BJ (cell line): ENCODE results near the gene OSBPL6. TPM values are rescaled to one million over a fixed set of nuclear protein-coding genes. Genes with fewer than 3 reads are reported as not detected.

Source experiments
- CTCF ChIA-PET: fragments of 350-600 bp; formaldehyde crosslinking; extraction: SDS; loops from one replicate; lab custom pipeline; 2021; ENCODE audit warnings: antibody characterized with exemption, inconsistent platforms; lab: Yijun Ruan, JAX
- POLR2A ChIA-PET: fragments of 300-600 bp; sonication (Branson Sonifier 250); formaldehyde crosslinking; extraction: SDS; loops from one replicate; lab custom pipeline; 2021; ENCODE audit warnings: antibody characterized with exemption; lab: Charles Lee
- DNase-seq: peaks from one replicate; pipeline ENCODE4 v3.0.0-alpha.2; 2011; ENCODE audit warnings: low read depth
- H3K27me3 ChIP-seq: 2 replicates; pipeline ENCODE4 v1.6.0; 2011; ENCODE audit warnings: low read length; ENCODE audit not compliant: control insufficient read depth, insufficient read depth
- H3K36me3 ChIP-seq: 2 replicates; pipeline ENCODE4 v1.5.1; 2011; ENCODE audit warnings: low read length; ENCODE audit not compliant: control insufficient read depth, insufficient read depth
- H3K4me3 ChIP-seq: 2 replicates; pipeline ENCODE4 v1.5.1; 2011; ENCODE audit warnings: low read depth, mild to moderate bottlenecking, control low read depth, low read length
- CTCF ChIP-seq: IDR thresholded peaks from 2 replicates; pipeline ENCODE4 v1.5.1; 2011; ENCODE audit warnings: low read depth, mild to moderate bottlenecking, control low read depth, inconsistent platforms, low read length, moderate library complexity; ENCODE audit not compliant: insufficient read depth
- polyA plus RNA-seq: library from polyadenylated mRNA; depleted of rRNA; stranded (reverse); fragments of >200 nt; gene quantifications from 2 replicates; pipeline ENCODE4 v1.2.3, GENCODE V29; 2011

OSBPL6 gene
- polyA plus RNA-seq, 1 experiment = 3.7 TPM

- Histone ChIP-seq H3K27me3 (no peaks in the 10 kb centered on the region), H3K4me3 (no peak overlapping the region), H3K36me3 (no peaks in the 10 kb centered on the region)
- no peak for TF ChIP-seq CTCF
- ChIA-PET CTCF (no interaction called here), POLR2A (no interaction called here)
- peak; percentile 21 for DNase-seq
Measured at GRCh38 chr2:178205853-178206521, 11.7 kb downstream of the OSBPL6 start.

DNA sequence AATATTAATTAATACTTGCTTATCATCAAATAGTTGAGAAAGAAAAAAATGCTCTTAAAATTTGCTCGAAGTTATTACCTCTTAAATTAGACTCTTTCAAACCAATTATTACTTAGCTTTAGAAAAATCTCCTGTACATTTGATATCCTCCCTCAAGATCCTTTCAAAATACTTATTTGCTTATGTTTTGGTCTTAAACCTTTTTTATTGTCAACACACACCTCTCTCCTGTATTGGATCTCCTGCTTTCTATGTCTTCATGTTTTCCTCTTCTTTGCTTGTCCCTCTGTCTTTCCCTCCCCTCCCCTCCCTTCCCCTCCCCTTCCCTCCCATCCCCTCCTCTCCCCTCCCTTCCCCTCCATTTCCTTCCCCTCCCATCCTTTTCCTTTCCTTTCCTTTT lies 14.0 kb downstream of the OSBPL6 start:
- no peak for DNase-seq
- CTCF ChIA-PET = interaction anchor here (1.2 to 2.0 kb wide), 4 partner anchors 9 to 39 kb away, joined by 3 to 9 read pairs (median 6); no protein-coding TSS in a partner anchor
- H3K27me3 ChIP-seq = no peaks in the 10 kb centered on the region
- TF ChIP-seq CTCF = no peak
- POLR2A ChIA-PET = no interaction called here
- H3K4me3 ChIP-seq = no peak overlapping the region
- H3K36me3 ChIP-seq = no peaks in the 10 kb centered on the region

DNA sequence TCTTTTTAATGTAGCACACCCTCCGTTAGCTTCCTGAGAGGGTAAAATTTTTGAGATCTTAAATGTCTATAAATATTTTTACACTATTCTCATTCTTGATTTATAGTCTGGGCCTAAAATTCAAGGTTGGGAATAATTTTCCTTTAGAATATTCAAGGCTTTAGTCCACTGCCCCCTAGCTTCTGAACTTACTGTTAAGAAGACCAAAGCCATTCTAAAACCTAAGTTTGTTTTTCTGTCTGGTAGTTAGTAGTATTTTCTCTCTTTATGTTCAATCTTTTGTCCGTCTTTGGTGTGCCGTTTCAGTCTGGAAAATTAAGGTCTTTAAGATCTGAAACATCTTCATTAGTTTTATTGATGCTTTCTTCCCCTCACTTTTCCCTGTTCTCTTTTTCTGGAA lies 14.5 kb downstream of the OSBPL6 start:
- Histone ChIP-seq H3K4me3 (no peak overlapping the region), H3K27me3 (no peaks in the 10 kb centered on the region), H3K36me3 (no peaks in the 10 kb centered on the region)
- CTCF ChIA-PET = interaction anchor here (1.2 to 2.0 kb wide), 4 partner anchors 9 to 38 kb away, joined by 3 to 9 read pairs (median 6); no protein-coding TSS in a partner anchor
- DNase-seq = no peak
- TF ChIP-seq CTCF = peak; percentile 35
- POLR2A ChIA-PET = no interaction called here

DNA sequence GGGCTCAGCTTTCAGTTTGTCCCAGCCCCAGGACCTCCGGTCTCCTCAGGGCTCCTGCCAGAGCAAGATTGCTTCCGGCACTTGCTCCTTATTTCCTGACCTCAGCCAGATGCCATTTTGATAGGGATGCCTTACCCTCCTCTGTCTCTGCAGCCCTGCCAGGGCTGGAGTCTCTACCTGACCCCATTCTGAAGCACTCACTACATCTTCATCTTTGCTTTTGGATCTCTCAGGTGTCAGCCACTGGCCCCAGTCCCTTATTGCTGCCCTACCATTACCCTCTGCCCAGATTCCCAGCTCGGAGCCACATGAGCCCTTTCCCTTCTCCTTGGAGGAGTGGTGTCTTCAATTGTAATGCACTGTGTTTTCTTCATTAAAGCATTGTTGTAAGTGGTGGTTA lies 17.1 kb downstream of the OSBPL6 start:
- no peak overlapping the region for H3K4me3 ChIP-seq
- CTCF ChIA-PET = no interaction called here
- no peaks in the 10 kb centered on the region for H3K27me3 ChIP-seq
- no peak for TF ChIP-seq CTCF
- no peak for DNase-seq
- POLR2A ChIA-PET = no interaction called here
- H3K36me3 ChIP-seq = no peaks in the 10 kb centered on the region

- CTCF ChIA-PET = interaction anchor here (0.6 to 1.1 kb wide), 3 partner anchors 15 to 79 kb away, joined by 3 to 5 read pairs (median 3); no protein-coding TSS in a partner anchor
- POLR2A ChIA-PET = no interaction called here
- no peak for DNase-seq
- Histone ChIP-seq H3K4me3 (no peak overlapping the region), H3K36me3 (no peaks in the 10 kb centered on the region), H3K27me3 (no peaks in the 10 kb centered on the region)
- TF ChIP-seq CTCF = no peak
Measured at GRCh38 chr2:178211943-178212342, 17.6 kb downstream of the OSBPL6 start.
